GM12874 (cell line): ENCODE results near the gene GIT1.

Experiments
- TF ChIP-seq, protein P1 (sequence below): IDR thresholded peaks from 2 replicates; pipeline ENCODE4 v1.5.1; 2011; ENCODE audit warnings: low read depth, mild to moderate bottlenecking, control low read depth, low read length, moderate library complexity; ENCODE audit not compliant: insufficient read depth

The GIT1 gene

DNA sequence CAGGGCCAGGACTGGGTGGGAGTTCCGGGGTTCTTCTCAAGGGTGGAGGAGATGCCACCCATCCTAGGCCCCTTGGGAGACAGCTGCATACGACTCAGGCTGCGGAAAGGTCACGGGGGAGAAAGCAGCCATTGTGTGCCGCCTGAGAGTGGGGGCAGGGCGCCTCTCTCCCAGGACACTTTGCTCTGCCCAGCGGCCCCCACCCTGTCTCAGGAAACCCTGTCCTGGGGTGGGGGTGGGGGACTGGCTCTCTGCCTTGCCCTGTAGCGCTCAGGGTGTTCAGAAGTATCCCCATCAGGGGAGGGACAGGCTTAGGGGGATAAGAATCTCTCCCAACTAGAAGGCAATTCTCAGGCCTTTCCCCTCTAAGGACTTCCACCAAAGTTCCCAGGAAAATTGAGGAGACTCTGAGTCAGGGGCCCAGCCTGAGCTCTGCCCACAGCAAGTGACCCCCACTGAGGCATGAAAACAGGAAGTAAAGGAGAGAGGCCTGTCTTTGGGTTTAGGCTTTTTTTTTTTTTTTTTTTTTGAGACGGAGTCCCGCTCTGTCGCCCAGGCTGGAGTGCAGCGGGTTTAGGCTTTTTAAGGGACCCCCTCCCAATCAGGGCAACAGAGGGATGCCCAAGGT, 4.9 kb downstream of the GIT1 start:
- TF ChIP-seq, protein P1, sequence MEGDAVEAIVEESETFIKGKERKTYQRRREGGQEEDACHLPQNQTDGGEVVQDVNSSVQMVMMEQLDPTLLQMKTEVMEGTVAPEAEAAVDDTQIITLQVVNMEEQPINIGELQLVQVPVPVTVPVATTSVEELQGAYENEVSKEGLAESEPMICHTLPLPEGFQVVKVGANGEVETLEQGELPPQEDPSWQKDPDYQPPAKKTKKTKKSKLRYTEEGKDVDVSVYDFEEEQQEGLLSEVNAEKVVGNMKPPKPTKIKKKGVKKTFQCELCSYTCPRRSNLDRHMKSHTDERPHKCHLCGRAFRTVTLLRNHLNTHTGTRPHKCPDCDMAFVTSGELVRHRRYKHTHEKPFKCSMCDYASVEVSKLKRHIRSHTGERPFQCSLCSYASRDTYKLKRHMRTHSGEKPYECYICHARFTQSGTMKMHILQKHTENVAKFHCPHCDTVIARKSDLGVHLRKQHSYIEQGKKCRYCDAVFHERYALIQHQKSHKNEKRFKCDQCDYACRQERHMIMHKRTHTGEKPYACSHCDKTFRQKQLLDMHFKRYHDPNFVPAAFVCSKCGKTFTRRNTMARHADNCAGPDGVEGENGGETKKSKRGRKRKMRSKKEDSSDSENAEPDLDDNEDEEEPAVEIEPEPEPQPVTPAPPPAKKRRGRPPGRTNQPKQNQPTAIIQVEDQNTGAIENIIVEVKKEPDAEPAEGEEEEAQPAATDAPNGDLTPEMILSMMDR = no peak

DNA sequence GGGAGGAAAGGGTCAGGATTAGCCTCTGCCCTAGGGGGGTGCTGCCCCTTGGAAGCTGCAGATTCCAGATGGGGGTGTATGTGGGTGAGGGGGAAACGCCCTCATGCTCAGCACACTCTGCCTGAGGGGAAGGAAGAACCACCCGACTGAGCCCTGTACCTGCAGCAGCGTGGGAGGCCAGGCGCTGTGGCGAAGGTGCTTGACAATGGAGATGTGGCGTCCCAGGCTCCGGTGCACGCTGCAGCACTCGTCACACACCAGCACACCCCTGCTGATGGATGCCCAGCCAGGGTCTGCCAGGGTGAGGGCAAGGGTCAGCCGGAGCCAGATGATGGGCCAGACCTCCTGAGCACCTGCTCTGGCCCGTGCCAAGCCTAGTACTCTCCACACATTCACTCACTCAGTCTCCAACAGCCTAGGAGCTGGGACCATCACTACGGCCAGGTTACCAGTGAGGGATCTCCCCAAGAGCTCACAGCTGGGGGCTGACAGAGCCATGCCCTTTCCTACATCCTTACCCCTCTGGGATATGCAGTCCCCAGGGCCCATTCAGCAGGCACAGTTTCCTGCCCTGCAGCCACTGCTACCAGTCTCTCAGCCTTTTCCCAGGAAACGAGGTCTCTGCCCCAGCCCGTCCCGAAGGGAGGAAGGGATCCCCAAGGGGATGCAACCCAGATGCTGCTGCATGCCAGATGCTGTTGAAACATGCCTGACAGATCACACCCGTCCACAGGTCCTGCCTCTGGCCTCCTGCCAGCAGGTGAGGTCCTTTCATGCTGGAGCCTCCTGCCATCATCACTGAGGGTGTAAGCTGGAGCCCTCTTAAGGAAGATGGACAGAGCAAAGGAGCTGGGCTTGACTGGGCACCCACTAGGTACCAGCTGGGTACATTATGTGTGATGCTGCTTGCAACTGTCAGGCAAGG, 5.9 kb downstream of the GIT1 start:
- TF ChIP-seq, protein P1 = no peak

DNA sequence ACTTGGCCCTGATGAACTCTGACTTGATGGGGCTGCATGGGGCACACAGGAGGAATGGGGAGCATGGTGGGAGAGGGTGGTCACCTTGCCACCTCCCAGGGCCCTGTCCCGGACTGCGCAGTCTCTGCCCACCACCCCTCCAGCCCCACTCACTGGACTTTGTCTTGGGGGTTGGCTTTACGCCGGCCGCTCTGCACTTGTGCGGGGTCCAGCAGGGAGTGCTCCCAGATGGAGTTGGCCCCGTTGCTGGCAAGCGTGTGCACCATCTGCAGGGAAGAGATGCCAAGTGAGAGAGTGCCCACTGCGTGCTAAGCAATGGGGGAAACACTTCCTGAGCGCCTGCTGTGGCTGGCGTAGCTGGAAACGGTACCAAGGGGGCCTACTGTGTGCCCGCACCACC, 6.7 kb downstream of the GIT1 start:
- TF ChIP-seq, protein P1 = no peak

DNA sequence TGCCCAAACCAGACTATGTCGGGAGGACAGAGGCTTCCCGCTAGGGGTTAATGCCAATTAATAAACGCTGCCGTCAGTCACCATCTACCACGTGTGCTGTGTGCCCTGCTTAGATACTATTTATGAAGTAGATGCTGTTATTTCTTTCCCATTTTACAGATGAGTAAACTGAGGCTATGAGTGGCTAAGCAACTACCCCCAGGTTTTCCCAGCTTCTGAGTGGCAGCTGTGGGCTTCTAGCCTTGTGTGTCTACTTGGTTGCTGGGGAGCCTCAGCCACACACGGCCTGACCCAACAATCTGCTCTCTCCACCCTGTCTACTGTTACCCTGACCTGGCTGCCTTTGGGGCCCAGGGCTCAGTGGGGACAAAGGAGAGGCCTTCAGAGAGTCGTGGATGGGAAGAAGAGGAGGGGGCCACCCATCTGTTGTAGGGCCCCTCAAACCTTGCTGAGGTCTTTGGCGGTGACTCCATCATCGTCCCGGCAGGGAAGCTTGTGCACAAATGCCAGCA, 7.1 kb downstream of the GIT1 start:
- TF ChIP-seq, protein P1 = no peak

DNA sequence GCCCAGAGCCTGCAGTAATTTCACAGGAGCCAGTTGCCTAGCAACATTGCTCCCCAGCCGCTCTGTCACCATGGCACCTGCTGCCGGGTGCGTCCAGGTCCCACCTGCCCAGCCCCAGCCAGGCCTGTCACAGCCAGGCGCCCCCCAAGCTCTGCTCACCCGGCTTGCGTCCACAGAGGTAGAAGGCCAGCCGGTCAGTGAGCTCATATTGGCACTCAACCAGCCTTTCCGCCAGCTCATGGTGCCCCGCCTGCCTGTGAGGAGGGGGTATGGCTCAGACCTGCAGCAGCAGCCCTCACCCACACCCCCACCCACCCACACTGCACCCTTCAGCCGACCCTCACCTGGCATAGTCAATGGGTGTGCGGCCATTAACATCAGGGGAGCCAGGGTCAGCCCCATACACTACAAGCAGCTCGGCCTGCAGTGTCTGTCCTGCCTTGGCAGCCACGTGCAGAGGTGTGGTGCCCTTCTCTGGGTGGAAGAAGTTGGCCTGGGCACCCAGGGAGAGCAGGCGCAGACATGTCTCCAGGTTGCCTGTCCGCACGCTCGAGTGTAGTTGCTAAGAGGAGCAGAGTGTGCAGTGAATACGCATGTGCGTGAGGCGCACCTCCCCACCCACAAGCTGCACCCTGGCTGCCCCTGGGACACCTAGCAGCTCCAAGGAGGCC, 7.7 kb downstream of the GIT1 start:
- TF ChIP-seq, protein P1 = no peak

DNA sequence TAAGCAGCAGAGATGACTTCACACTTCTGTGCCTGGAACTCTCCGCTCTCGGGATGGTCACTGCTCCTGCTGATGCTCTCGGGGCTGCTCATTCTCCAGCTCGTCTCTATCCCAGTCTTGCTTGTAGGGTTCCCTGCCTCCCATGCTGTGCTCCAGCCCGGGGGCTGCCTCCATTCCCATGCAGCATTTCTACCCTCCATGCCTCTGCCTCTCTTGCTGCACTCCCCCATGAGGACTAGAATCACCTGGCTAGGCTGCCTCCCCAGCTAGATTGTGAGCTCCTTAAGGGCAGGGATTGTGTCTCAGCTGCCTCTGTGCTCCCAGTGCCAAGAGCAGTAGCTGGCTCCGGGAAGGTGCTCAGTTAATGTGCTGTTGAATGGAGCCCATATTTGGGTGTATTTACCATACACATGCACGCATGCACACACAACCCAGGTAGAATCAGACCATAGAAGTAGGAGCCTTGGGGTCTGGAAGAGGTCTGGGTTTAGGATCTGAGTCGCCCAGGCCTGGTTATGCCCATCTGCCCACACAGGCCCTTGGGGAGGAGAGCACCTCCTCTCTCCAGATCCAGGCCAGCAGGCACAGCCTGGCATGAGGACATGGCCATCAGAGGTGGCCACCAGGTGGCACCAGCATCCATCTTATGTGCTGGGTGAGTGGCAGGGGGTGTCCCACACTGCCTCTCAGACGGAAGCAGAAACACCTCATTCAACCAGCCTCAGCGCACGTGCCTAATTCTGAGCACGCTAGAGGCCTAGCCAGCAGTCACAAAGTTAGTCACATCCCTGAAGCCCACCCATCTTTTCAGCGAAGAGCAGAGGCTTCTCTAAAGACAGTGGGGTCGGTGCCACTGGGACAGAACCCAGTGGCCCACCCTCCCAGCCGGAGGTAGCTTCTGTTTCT, 9.3 kb downstream of the GIT1 start:
- TF ChIP-seq, protein P1 = peak; percentile 89
